OCI-LY1 (cell line): Measurements from ENCODE around the gene OLFML1.

Experiments
- H2AFZ ChIP-seq: fragments of 200-600 bp; sonication (generic), shearing (Covaris generic); 2 replicates; pipeline ENCODE4 v1.6.0; 2014; ENCODE audit warnings: antibody characterized with exemption, mild to moderate bottlenecking, low read length
- H3F3A ChIP-seq: fragments of 200-600 bp; sonication (generic), shearing (Covaris generic); 2 replicates; pipeline ENCODE4 v1.6.0; 2014; ENCODE audit warnings: mild to moderate bottlenecking, antibody characterized with exemption, low read length, moderate library complexity; ENCODE audit not compliant: insufficient read depth
- H3K27ac ChIP-seq: fragments of 200-600 bp; sonication (generic); 2 replicates; pipeline ENCODE4 v1.5.1; 2014; ENCODE audit warnings: low read length, mixed run types, mild to moderate bottlenecking, low read depth; ENCODE audit not compliant: poor library complexity, severe bottlenecking
- H3K27me3 ChIP-seq: fragments of 200-600 bp; sonication (generic); 2 replicates; pipeline ENCODE4 v1.6.0; 2014; ENCODE audit warnings: antibody characterized with exemption, mild to moderate bottlenecking, low read length, moderate library complexity; ENCODE audit not compliant: insufficient read depth
- H3K36me3 ChIP-seq: fragments of 200-600 bp; sonication (generic); 2 replicates; pipeline ENCODE4 v1.6.1; 2014; ENCODE audit warnings: mild to moderate bottlenecking, antibody characterized with exemption, low read length, moderate library complexity, mixed read lengths; ENCODE audit not compliant: insufficient read depth
- H3K4me1 ChIP-seq: fragments of 200-600 bp; sonication (generic); 2 replicates; pipeline ENCODE4 v1.5.1; 2014; ENCODE audit warnings: mild to moderate bottlenecking, low read length, moderate library complexity; ENCODE audit not compliant: insufficient read depth, severe bottlenecking
- H3K4me2 ChIP-seq: fragments of 200-600 bp; sonication (generic), shearing (Covaris generic); 2 replicates; pipeline ENCODE4 v1.6.1; 2014; ENCODE audit warnings: low read length
- H3K4me3 ChIP-seq: fragments of 200-600 bp; sonication (generic); 2 replicates; pipeline ENCODE4 v1.5.1; 2014; ENCODE audit warnings: low read length, low read depth, mild to moderate bottlenecking, mixed read lengths; ENCODE audit not compliant: poor library complexity, severe bottlenecking
- H3K79me2 ChIP-seq: fragments of 200-600 bp; shearing (Covaris generic); 2 replicates; pipeline ENCODE4 v1.6.1; 2016; ENCODE audit warnings: mixed run types, low read length, mixed read lengths; ENCODE audit not compliant: insufficient read depth
- H3K9ac ChIP-seq: fragments of 200-600 bp; sonication (generic), shearing (Covaris generic); 2 replicates; pipeline ENCODE4 v1.6.1; 2014; ENCODE audit warnings: mild to moderate bottlenecking, low read length, mixed read lengths
- H3K9me2 ChIP-seq: fragments of 200-600 bp; sonication (generic), shearing (Covaris generic); 2 replicates; pipeline ENCODE4 v1.6.1; 2014; ENCODE audit warnings: low read depth, mild to moderate bottlenecking, low read length, mixed read lengths
- H3K9me3 ChIP-seq: fragments of 200-600 bp; shearing (Covaris generic); 2 replicates; pipeline ENCODE4 v1.6.1; 2014; ENCODE audit warnings: low read length, mixed read lengths
- H4K20me1 ChIP-seq: fragments of 200-600 bp; sonication (generic), shearing (Covaris generic); 2 replicates; pipeline ENCODE4 v1.6.0; 2016; ENCODE audit warnings: mild to moderate bottlenecking, low read length; ENCODE audit not compliant: insufficient read depth
- EZH2 ChIP-seq: fragments of 200-600 bp; sonication (generic), shearing (Covaris generic); IDR thresholded peaks from 2 replicates; pipeline ENCODE4 v1.8.0; 2017; ENCODE audit warnings: borderline replicate concordance, mixed run types, mild to moderate bottlenecking, antibody characterized with exemption, low read length, moderate library complexity, mixed read lengths
- TF ChIP-seq, protein P1 (sequence below): fragments of 200-600 bp; sonication (generic), shearing (Covaris generic); IDR thresholded peaks from 2 replicates; pipeline ENCODE4 v1.5.1; 2017; ENCODE audit warnings: mild to moderate bottlenecking, antibody characterized with exemption, low read length, moderate library complexity, mixed read lengths

The OLFML1 gene

DNA sequence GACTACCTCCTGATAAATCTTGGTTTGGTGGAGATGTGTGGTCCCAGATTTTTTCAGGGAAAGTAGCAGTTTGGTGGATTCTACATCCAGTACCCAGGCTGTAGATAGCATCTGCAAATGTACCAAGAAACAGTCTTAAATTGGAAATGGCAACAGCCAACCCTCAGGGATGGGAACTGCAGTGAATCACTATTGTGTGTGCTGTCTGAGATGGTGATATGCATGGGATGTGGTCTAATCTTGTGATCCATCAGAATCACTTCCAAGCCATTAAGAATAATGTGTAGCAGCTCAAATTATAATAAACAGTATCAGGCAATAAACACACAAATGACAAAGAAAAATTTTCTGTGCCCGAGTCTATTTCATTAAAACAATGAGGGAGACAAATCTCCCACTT lies 3.4 kb downstream of the OLFML1 start:
- H4K20me1 ChIP-seq: no peaks in the 10 kb centered on the region
- no peaks in the 10 kb centered on the region for H3K9me2 ChIP-seq

GRCh38 chr11:7489376-7489775 lies 4.1 kb downstream of the OLFML1 start:
- no peak for TF ChIP-seq EZH2
- TF ChIP-seq, protein P1, sequence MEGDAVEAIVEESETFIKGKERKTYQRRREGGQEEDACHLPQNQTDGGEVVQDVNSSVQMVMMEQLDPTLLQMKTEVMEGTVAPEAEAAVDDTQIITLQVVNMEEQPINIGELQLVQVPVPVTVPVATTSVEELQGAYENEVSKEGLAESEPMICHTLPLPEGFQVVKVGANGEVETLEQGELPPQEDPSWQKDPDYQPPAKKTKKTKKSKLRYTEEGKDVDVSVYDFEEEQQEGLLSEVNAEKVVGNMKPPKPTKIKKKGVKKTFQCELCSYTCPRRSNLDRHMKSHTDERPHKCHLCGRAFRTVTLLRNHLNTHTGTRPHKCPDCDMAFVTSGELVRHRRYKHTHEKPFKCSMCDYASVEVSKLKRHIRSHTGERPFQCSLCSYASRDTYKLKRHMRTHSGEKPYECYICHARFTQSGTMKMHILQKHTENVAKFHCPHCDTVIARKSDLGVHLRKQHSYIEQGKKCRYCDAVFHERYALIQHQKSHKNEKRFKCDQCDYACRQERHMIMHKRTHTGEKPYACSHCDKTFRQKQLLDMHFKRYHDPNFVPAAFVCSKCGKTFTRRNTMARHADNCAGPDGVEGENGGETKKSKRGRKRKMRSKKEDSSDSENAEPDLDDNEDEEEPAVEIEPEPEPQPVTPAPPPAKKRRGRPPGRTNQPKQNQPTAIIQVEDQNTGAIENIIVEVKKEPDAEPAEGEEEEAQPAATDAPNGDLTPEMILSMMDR: no peak

More for the DNA sequence above, 3.4 kb downstream of the OLFML1 start:
- Histone ChIP-seq H3F3A (no peaks in the 10 kb centered on the region), H3K9ac (no peak overlapping the region), H3K9me3 (no peaks in the 10 kb centered on the region), H3K4me2 (no peak overlapping the region), H3K36me3 (no peaks in the 10 kb centered on the region), H3K27ac (no peak overlapping the region), H2AFZ (no peak overlapping the region), H3K4me3 (no peak overlapping the region), H3K27me3 (no peaks in the 10 kb centered on the region; the same call in 1 of the 2 replicates), H3K79me2 (no peaks in the 10 kb centered on the region), H3K4me1 (peaks cover 12% of the 10 kb centered on the region)
- TF ChIP-seq EZH2: no peak
- TF ChIP-seq, protein P1: no peak

GRCh38 chr11:7490054-7490453 lies 4.7 kb downstream of the OLFML1 start:
- no peak overlapping the region for H2AFZ ChIP-seq
- no peak overlapping the region for H3K27ac ChIP-seq
- no peaks in the 10 kb centered on the region for H3K79me2 ChIP-seq

More at GRCh38 chr11:7489376-7489775, 4.1 kb downstream of the OLFML1 start:
- Histone ChIP-seq H3K9ac (no peak overlapping the region), H3K9me2 (no peaks in the 10 kb centered on the region), H3K36me3 (no peaks in the 10 kb centered on the region), H3K27ac (no peak overlapping the region), H4K20me1 (no peaks in the 10 kb centered on the region), H3K4me1 (peaks cover 19% of the 10 kb centered on the region), H3K4me3 (no peak overlapping the region), H3K4me2 (no peak overlapping the region), H2AFZ (no peak overlapping the region), H3K79me2 (no peaks in the 10 kb centered on the region), H3F3A (no peaks in the 10 kb centered on the region), H3K9me3 (no peaks in the 10 kb centered on the region), H3K27me3 (no peaks in the 10 kb centered on the region; the same call in 1 of the 2 replicates)

More at GRCh38 chr11:7490054-7490453, 4.7 kb downstream of the OLFML1 start:
- Histone ChIP-seq H3F3A (no peaks in the 10 kb centered on the region), H3K36me3 (no peaks in the 10 kb centered on the region), H3K9me2 (no peaks in the 10 kb centered on the region), H4K20me1 (no peaks in the 10 kb centered on the region), H3K9me3 (no peaks in the 10 kb centered on the region), H3K4me2 (no peak overlapping the region), H3K4me3 (no peak overlapping the region), H3K4me1 (peaks cover 21% of the 10 kb centered on the region), H3K27me3 (no peaks in the 10 kb centered on the region; the same call in 1 of the 2 replicates), H3K9ac (no peak overlapping the region)
- TF ChIP-seq EZH2: no peak
- TF ChIP-seq, protein P1: no peak
